ENCODE measurements around the gene TEDC1.

TEDC1 gene

GRCh38 chr14:105464501-105464900, 26.5 kb upstream of the TEDC1 start:
- POLR2A ChIA-PET: no interaction called here
- no peak for DNase-seq (ENCODE audit: extremely low spot score)
- TF ChIP-seq, protein P1, sequence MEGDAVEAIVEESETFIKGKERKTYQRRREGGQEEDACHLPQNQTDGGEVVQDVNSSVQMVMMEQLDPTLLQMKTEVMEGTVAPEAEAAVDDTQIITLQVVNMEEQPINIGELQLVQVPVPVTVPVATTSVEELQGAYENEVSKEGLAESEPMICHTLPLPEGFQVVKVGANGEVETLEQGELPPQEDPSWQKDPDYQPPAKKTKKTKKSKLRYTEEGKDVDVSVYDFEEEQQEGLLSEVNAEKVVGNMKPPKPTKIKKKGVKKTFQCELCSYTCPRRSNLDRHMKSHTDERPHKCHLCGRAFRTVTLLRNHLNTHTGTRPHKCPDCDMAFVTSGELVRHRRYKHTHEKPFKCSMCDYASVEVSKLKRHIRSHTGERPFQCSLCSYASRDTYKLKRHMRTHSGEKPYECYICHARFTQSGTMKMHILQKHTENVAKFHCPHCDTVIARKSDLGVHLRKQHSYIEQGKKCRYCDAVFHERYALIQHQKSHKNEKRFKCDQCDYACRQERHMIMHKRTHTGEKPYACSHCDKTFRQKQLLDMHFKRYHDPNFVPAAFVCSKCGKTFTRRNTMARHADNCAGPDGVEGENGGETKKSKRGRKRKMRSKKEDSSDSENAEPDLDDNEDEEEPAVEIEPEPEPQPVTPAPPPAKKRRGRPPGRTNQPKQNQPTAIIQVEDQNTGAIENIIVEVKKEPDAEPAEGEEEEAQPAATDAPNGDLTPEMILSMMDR (IDR thresholded peaks at IDR 0.05; ENCODE audit: control extremely low read depth, extremely low read depth, low read depth, missing control alignments): no peak
- CTCF ChIA-PET: no interaction called here

- ChIA-PET POLR2A (no interaction called here), CTCF (interaction anchor here (4.0 kb wide), 1 partner anchor 24 kb away, joined by 13 read pairs; no protein-coding TSS in a partner anchor)
- TF ChIP-seq, protein P1 (IDR thresholded peaks at IDR 0.05; ENCODE audit: control extremely low read depth, extremely low read depth, low read depth, missing control alignments): no peak
- no peak for DNase-seq (ENCODE audit: extremely low spot score)
Measured at GRCh38 chr14:105465209-105466031, 25.6 kb upstream of the TEDC1 start.

DNA sequence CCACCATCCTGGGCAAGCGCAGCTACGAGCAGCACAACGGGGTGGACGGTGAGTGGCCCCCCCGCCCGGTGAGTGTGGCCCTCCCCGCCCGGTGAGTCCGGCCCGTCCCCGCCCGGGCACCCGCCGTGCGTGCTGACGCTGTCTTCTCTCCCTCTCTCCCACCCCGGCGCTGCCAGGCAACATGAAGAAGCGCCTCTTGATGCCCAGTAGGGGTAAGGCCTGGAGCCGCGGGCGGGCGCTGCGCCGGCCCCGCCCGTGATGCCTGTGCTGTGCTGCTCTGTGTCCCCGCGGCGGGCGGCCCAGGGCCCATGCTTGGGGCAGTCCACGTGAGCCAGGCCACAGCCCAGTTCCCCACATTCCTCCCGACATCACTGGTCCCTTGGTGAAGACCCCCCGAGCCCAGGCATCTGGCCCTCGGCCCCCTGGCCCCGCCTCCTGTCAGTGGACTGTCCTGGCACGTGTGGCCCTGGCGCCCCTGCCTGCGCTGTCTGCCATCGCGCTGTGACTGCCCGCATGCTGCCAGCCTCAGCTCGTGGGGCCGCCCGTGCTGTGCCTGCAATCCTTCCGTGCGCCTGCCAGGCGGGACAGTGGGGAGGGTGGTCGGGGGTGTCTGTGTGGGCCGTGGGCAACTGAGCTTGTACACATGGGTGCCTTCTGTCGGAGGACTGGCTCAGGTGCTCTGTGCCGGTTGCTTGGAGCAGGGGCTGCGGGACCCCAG, 24.4 kb upstream of the TEDC1 start:
- ChIA-PET CTCF (interaction anchor here (4.0 kb wide), 1 partner anchor 23 kb away, joined by 13 read pairs; no protein-coding TSS in a partner anchor), POLR2A (no interaction called here)
- TF ChIP-seq, protein P1 (IDR thresholded peaks at IDR 0.05; ENCODE audit: control extremely low read depth, extremely low read depth, low read depth, missing control alignments): no peak
- DNase-seq (ENCODE audit: extremely low spot score): no peak

- TF ChIP-seq, protein P1 (IDR thresholded peaks at IDR 0.05; ENCODE audit: control extremely low read depth, extremely low read depth, low read depth, missing control alignments): no peak
- POLR2A ChIA-PET: no interaction called here
- DNase-seq (ENCODE audit: extremely low spot score): no peak
- CTCF ChIA-PET: interaction anchor here (1.7 to 4.0 kb wide), 2 partner anchors 14 to 22 kb away, joined by 10 to 13 read pairs; no protein-coding TSS in a partner anchor
Measured at GRCh38 chr14:105467249-105467941, 23.7 kb upstream of the TEDC1 start.

- ChIA-PET CTCF (interaction anchor here (1.7 to 4.0 kb wide), 2 partner anchors 13 to 22 kb away, joined by 10 to 13 read pairs; no protein-coding TSS in a partner anchor), POLR2A (no interaction called here)
- TF ChIP-seq, protein P1 (IDR thresholded peaks at IDR 0.05; ENCODE audit: control extremely low read depth, extremely low read depth, low read depth, missing control alignments): no peak
- DNase-seq (ENCODE audit: extremely low spot score): no peak
Measured at GRCh38 chr14:105467942-105468471, 23.0 kb upstream of the TEDC1 start.
